ENCODE results near the gene OR10D3. TPM values are rescaled to one million over a fixed set of nuclear protein-coding genes. Genes with fewer than 3 reads are reported as not detected.
"Not testable (repeated sequence)": the region's sequence is repeated elsewhere in the genome, so short reads cannot be mapped to it uniquely, and the experiment has no call there.

The OR10D3 gene, protein sequence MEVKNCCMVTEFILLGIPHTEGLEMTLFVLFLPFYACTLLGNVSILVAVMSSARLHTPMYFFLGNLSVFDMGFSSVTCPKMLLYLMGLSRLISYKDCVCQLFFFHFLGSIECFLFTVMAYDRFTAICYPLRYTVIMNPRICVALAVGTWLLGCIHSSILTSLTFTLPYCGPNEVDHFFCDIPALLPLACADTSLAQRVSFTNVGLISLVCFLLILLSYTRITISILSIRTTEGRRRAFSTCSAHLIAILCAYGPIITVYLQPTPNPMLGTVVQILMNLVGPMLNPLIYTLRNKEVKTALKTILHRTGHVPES
- polyA plus RNA-seq (2012; ENCODE audit: insufficient read depth, insufficient read length), result not detected

- no peak for DNase-seq (ENCODE audit: low read depth, low spot score)
- no peak within 1 kb of the TSS for H3K4me3 ChIP-seq (ENCODE audit: low read length)
These were observed at the start of gene OR10D3 for GRCh38 chr11:124183068-124183467. Gene OR10D3, plus strand, starts transcription at chr11:124183345. Its CDS starts 1,925 bp downstream, at chr11:124185270.

GRCh38 chr11:124143034-124143433 lies 40.1 kb upstream of the OR10D3 start:
- DNase-seq (ENCODE audit: low read depth, low spot score), result no peak

GRCh38 chr11:124147951-124148350 lies 35.2 kb upstream of the OR10D3 start:
- DNase-seq (ENCODE audit: low read depth, low spot score), result no peak
- no peak overlapping the region for H3K4me3 ChIP-seq (ENCODE audit: low read length)

More at GRCh38 chr11:124143034-124143433, 40.1 kb upstream of the OR10D3 start:
- H3K4me3 ChIP-seq (ENCODE audit: low read length), result no peak overlapping the region

DNA sequence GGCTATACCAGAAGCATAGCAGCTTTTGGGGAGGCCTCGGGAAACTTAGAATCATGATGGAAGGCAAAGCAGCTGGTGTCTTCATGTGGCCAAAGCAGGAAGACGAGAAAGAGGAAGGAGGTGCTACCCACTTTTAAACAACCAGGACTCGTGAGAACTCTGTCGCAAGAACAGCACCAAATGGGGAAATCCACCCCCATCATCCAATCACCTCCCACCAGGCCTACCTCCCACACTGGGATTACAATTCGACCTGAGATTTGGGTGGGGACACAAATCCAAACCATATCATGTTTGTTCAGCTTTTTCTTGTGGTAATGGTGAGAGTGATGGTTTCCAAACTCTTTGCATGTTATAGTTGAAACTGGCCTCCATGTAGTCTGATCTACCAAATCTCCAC lies 32.5 kb upstream of the OR10D3 start:
- no peak overlapping the region for H3K4me3 ChIP-seq (ENCODE audit: low read length)
- no peak for DNase-seq (ENCODE audit: low read depth, low spot score)

- DNase-seq (ENCODE audit: low read depth, low spot score), result no peak
- no peak overlapping the region for H3K4me3 ChIP-seq (ENCODE audit: low read length)
These were observed 30.3 kb upstream of the OR10D3 start for GRCh38 chr11:124152770-124153407.

- H3K4me3 ChIP-seq (ENCODE audit: low read length), result no peak overlapping the region
- no peak for DNase-seq (ENCODE audit: low read depth, low spot score)
These were observed 29.3 kb upstream of the OR10D3 start for GRCh38 chr11:124153821-124154220.

DNA sequence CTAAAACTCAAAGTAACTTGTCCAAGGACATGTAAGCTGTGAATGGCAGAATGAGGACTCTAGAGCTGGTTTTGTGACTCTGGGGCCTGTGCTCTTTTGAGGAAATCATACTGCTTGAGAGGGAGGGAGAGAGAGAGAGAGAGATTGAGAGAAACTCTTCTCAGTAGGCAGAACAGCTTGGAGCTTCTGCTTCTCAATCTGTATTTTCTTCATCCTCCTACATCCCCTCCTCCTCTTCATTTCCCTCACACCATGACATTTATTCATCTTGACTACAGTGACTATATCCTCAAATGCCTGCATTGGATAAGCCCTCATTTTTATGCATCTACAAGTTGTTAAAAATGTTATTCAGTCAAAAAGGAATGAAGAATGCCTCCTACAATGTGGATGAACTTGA lies 23.7 kb upstream of the OR10D3 start:
- no peak for DNase-seq (ENCODE audit: low read depth, low spot score)
- H3K4me3 ChIP-seq (ENCODE audit: low read length), result no peak overlapping the region

DNA sequence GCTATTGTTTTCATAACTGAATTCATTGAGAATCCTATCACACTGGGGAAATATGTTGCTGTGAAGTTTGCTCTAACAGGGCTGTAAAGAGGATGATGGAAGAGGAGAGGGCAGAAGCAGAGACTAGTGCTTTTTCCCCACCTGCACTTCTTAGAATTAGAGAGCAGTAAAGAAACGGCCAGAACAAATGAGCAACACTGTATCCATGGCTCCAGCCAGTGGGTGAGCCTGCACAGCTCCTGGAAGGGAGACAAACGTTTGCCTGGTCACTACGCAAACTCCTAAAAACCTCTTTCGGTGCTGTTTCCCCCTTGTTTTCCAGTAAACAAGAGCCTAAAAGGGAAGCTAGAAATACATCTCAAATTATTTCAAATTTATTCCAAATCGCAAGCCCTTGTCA lies 22.2 kb upstream of the OR10D3 start:
- no peak for DNase-seq (ENCODE audit: low read depth, low spot score)
- no peak overlapping the region for H3K4me3 ChIP-seq (ENCODE audit: low read length)

GRCh38 chr11:124167826-124168231 lies 15.3 kb upstream of the OR10D3 start:
- H3K4me3 ChIP-seq (ENCODE audit: low read length), result no peak overlapping the region
- no peak for DNase-seq (ENCODE audit: low read depth, low spot score)

DNA sequence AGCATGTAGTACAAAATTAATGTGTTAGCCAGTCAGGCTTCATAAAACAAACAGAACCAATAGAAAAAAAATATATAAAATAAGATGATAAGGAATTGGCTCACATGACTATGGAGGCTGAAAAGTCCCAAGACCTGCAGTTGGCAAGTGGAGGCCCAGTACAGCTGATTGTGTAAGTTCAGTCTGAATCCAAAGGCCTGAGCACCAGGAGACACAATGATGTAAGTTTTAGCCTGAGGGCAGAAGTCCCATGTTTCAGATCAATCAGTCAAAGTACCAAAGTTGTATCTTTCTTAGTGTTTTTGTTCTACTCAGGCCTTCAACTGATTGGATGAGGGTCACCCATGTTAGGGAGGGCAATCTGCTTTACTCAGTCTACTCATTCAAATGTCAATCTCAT lies 14.3 kb upstream of the OR10D3 start:
- H3K4me3 ChIP-seq (ENCODE audit: low read length), result no peak overlapping the region
- no peak for DNase-seq (ENCODE audit: low read depth, low spot score)

GRCh38 chr11:124170315-124170714 lies 12.8 kb upstream of the OR10D3 start:
- H3K4me3 ChIP-seq (ENCODE audit: low read length); DNase-seq (ENCODE audit: low read depth, low spot score): not testable (repeated sequence)

- no peak overlapping the region for H3K4me3 ChIP-seq (ENCODE audit: low read length)
- no peak for DNase-seq (ENCODE audit: low read depth, low spot score)
These were observed 12.2 kb upstream of the OR10D3 start for GRCh38 chr11:124170801-124171586.

GRCh38 chr11:124172101-124172500 lies 11.0 kb upstream of the OR10D3 start:
- DNase-seq (ENCODE audit: low read depth, low spot score), result no peak
- no peak overlapping the region for H3K4me3 ChIP-seq (ENCODE audit: low read length)

- H3K4me3 ChIP-seq (ENCODE audit: low read length), result no peak overlapping the region
- DNase-seq (ENCODE audit: low read depth, low spot score), result no peak
These were observed 10.5 kb upstream of the OR10D3 start for GRCh38 chr11:124172599-124172998.

DNA sequence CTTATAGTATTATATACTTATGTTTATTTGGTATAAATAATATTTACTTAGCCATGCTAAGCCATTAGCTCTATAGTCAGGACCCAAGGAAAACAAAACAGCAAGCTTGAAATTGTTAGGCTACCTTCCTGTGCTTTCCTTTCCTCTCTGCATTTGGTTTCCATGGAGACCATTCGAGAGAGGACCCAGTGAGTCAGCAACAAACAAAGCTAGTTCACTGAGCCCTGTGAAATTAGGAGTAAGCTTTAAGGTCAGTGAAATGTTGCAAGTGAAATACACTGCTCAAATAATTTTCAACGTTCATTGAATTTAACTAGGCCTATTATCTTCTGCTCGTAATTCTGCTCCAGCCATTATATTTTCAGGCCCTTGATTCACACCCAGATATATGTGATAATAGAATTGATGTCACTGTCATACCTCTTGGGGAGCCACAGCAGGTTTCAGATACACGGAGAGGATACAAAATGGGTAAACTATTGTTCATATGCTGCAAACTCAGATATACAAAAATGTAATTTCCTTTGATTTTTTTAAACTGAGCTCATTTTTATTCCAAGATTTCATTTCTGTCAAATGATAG lies 9.1 kb upstream of the OR10D3 start:
- no peak overlapping the region for H3K4me3 ChIP-seq (ENCODE audit: low read length)
- DNase-seq (ENCODE audit: low read depth, low spot score), result no peak

GRCh38 chr11:124176925-124177715 lies 6.0 kb upstream of the OR10D3 start:
- H3K4me3 ChIP-seq (ENCODE audit: low read length), result no peak overlapping the region
- DNase-seq (ENCODE audit: low read depth, low spot score), result no peak

DNA sequence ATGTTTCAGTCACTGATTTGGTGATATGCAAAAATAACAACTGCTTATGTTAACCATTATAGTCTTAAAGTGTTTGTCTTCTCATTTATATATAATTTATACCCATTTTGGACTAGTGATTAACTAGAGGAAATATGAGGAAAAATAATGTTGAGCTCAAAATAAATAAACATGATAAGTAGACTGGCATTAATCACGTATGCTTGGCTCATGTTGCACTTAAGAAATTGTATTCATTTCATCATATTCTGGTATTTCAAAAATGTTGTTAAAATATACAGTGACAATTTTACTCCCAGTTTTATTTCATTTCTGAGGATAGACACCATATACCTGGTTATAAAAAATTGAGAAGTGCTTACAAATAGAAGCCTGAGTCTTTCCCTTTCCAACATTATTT lies 3.8 kb upstream of the OR10D3 start:
- no peak for DNase-seq (ENCODE audit: low read depth, low spot score)

DNA sequence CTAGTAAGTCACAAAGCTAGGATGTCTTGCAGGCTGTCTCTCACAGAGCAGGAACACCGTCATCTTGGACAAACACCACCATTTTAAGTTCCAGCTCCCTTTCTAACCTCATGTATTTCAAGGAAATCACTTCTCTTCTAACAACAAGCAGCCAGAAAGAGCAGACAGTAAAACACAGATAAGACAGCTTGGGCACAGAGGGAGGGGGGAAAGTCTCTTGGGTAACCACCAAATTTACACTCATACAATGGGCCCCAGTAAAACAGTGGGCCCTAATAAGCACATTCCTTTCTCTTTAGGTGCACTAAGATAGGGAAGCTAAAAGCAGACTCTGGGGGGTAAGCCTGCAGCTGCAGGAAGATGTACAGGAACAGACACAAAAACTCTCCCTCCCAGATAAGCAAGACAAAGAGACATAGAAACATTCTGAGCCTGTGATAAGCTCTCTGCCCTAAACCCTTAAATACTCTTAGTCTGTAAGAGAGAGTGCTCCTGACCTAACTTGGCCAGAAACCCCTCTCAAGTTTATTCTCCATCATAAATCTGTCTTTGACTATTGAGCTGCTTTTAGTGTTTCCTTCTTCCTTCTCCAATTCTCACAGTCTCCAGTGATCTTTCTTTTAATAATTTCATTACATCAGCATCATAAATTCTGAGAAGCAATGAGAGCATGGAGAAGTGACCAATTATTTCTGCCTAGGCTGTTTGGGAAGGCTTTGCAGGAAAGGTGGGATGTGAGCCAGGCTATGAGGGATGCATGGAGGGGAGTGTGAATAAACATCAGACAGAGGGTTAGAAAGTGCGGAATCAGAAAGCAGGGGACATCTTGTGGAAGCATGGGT lies 7.4 kb downstream of the OR10D3 start:
- H3K4me3 ChIP-seq (ENCODE audit: low read length), result no peak overlapping the region
- no peak for DNase-seq (ENCODE audit: low read depth, low spot score)

More for the DNA sequence above, 3.8 kb upstream of the OR10D3 start:
- no peak overlapping the region for H3K4me3 ChIP-seq (ENCODE audit: low read length)
